ENCODE results near the gene SLC2A4. TPM values are rescaled to one million over a fixed set of nuclear protein-coding genes. Genes with fewer than 3 reads are reported as not detected.

Gene SLC2A4
- polyA plus RNA-seq, 4 donors: 0.31 to 5.0 (median 1.2) TPM

- DNase-seq (no peak), FAIRE-seq (no peak)
- Histone ChIP-seq H3K4me1 (ENCODE audit: control insufficient read depth in 3 of 3, insufficient read depth in 2 of 3, low read depth in 1 of 3, low read length in 2 of 3) (peaks cover 0 to 30% (median 10%) of the 10 kb centered on the region in 3 donors), H3K27me3 (ENCODE audit: control insufficient read depth in 3 of 3, insufficient read depth in 3 of 3, low read length in 3 of 3) (peaks cover 0 to 16% (median 7%) of the 10 kb centered on the region in 3 donors), H3K27ac (ENCODE audit: low read depth in 1 of 3, low read length in 2 of 3) (peak overlapping the region; percentile 24 to 87 (median 24)), H3K9me3 (ENCODE audit: control insufficient read depth in 2 of 2, insufficient read depth in 1 of 2, low read depth in 1 of 2, low read length in 1 of 2) (peaks cover 0 to 6% of the 10 kb centered on the region in 2 donors), H3K36me3 (ENCODE audit: control insufficient read depth in 3 of 3, insufficient read depth in 2 of 3, low read depth in 1 of 3, low read length in 3 of 3) (no peaks in the 10 kb centered on the region), H3K4me3 (ENCODE audit: low read depth in 1 of 3, low read length in 3 of 3) (peak overlapping the region in 1 of 3 donors; percentile 16)
- WGBS, 3 donors: 52 to 57% (median 53%) methylated on average over 41 to 42 of the region's 42 CpGs
Measured at GRCh38 chr17:7295230-7296180, 14.0 kb downstream of the SLC2A4 start.

- Histone ChIP-seq H3K9me3 (ENCODE audit: control insufficient read depth in 2 of 2, insufficient read depth in 1 of 2, low read depth in 1 of 2, low read length in 1 of 2) (peaks cover 0 to 6% of the 10 kb centered on the region in 2 donors), H3K27ac (ENCODE audit: low read depth in 1 of 3, low read length in 2 of 3) (peak overlapping the region in 1 of 3 donors; percentile 87), H3K4me1 (ENCODE audit: control insufficient read depth in 3 of 3, insufficient read depth in 2 of 3, low read depth in 1 of 3, low read length in 2 of 3) (peaks cover 0 to 30% (median 10%) of the 10 kb centered on the region in 3 donors), H3K36me3 (ENCODE audit: control insufficient read depth in 3 of 3, insufficient read depth in 2 of 3, low read depth in 1 of 3, low read length in 3 of 3) (no peaks in the 10 kb centered on the region), H3K27me3 (ENCODE audit: control insufficient read depth in 3 of 3, insufficient read depth in 3 of 3, low read length in 3 of 3) (peaks cover 0 to 16% (median 7%) of the 10 kb centered on the region in 3 donors), H3K4me3 (ENCODE audit: low read depth in 1 of 3, low read length in 3 of 3) (no peak overlapping the region)
- 5 to 7% (median 5%) methylated on average over 34 to 51 of the region's 51 CpGs for WGBS, 3 donors
- DNase-seq (peak; percentile 76 to 92), FAIRE-seq (no peak)
Measured at GRCh38 chr17:7296189-7296861, 14.8 kb downstream of the SLC2A4 start.

GRCh38 chr17:7304179-7304578 is 22.7 kb downstream of the SLC2A4 start:
- FAIRE-seq: no peak
- Histone ChIP-seq H3K27ac (ENCODE audit: low read depth in 1 of 3, low read length in 2 of 3) (no peak overlapping the region), H3K27me3 (ENCODE audit: control insufficient read depth in 3 of 3, insufficient read depth in 3 of 3, low read length in 3 of 3) (no peaks in the 10 kb centered on the region), H3K9me3 (ENCODE audit: control insufficient read depth in 2 of 2, insufficient read depth in 1 of 2, low read depth in 1 of 2, low read length in 1 of 2) (no peaks in the 10 kb centered on the region), H3K36me3 (ENCODE audit: control insufficient read depth in 3 of 3, insufficient read depth in 2 of 3, low read depth in 1 of 3, low read length in 3 of 3) (peaks cover 0 to 2% (median 0%) of the 10 kb centered on the region in 3 donors), H3K4me1 (ENCODE audit: control insufficient read depth in 3 of 3, insufficient read depth in 2 of 3, low read depth in 1 of 3, low read length in 2 of 3) (peaks cover 0 to 7% (median 0%) of the 10 kb centered on the region in 3 donors), H3K4me3 (ENCODE audit: low read depth in 1 of 3, low read length in 3 of 3) (no peak overlapping the region)
- 96 to 99% (median 96%) methylated on average over 7 of the region's 7 CpGs for WGBS, 3 donors
- no peak for DNase-seq

- peak; percentile 36 for FAIRE-seq
- 0% methylated on average over 54 to 64 of the region's 64 CpGs for WGBS, 3 donors
- Histone ChIP-seq H3K4me1 (ENCODE audit: control insufficient read depth in 3 of 3, insufficient read depth in 2 of 3, low read depth in 1 of 3, low read length in 2 of 3) (peaks cover 2 to 17% (median 6%) of the 10 kb centered on the region in 3 donors), H3K36me3 (ENCODE audit: control insufficient read depth in 3 of 3, insufficient read depth in 2 of 3, low read depth in 1 of 3, low read length in 3 of 3) (peaks cover 0 to 23% (median 16%) of the 10 kb centered on the region in 3 donors), H3K27ac (ENCODE audit: low read depth in 1 of 3, low read length in 2 of 3) (peak within 1 kb of the TSS; percentile 96 to 98 (median 96)), H3K27me3 (ENCODE audit: control insufficient read depth in 3 of 3, insufficient read depth in 3 of 3, low read length in 3 of 3) (no peaks in the 10 kb centered on the region), H3K9me3 (ENCODE audit: control insufficient read depth in 2 of 2, insufficient read depth in 1 of 2, low read depth in 1 of 2, low read length in 1 of 2) (no peaks in the 10 kb centered on the region), H3K4me3 (ENCODE audit: low read depth in 1 of 3, low read length in 3 of 3) (peak within 1 kb of the TSS; percentile 87 to 99 (median 95))
- DNase-seq: peak; percentile 100
Measured at GRCh38 chr17:7306911-7307685, 25.6 kb downstream of the SLC2A4 start, which contains the start of gene EIF5A. Gene EIF5A (plus strand): TSS chr17:7307628. CDS start chr17:7309636, 2,008 bp downstream.

GRCh38 chr17:7307686-7308624 is 26.4 kb downstream of the SLC2A4 start:
- DNase-seq (peak; percentile 40 to 64), FAIRE-seq (no peak)

GRCh38 chr17:7308625-7309433 is 27.3 kb downstream of the SLC2A4 start:
- FAIRE-seq (no peak), DNase-seq (peak; percentile 90 to 92)
- H3K4me1 ChIP-seq (ENCODE audit: control insufficient read depth in 3 of 3, insufficient read depth in 2 of 3, low read depth in 1 of 3, low read length in 2 of 3): peaks cover 2 to 18% (median 6%) of the 10 kb centered on the region in 3 donors
- no peaks in the 10 kb centered on the region for H3K9me3 ChIP-seq (ENCODE audit: control insufficient read depth in 2 of 2, insufficient read depth in 1 of 2, low read depth in 1 of 2, low read length in 1 of 2)
- peak overlapping the region; percentile 96 to 98 (median 96) for H3K27ac ChIP-seq (ENCODE audit: low read depth in 1 of 3, low read length in 2 of 3)
- no peaks in the 10 kb centered on the region for H3K27me3 ChIP-seq (ENCODE audit: control insufficient read depth in 3 of 3, insufficient read depth in 3 of 3, low read length in 3 of 3)
- 0 to 2% (median 0%) methylated on average over 13 to 14 of the region's 14 CpGs for WGBS, 3 donors
- peak overlapping the region; percentile 87 to 99 (median 95) for H3K4me3 ChIP-seq (ENCODE audit: low read depth in 1 of 3, low read length in 3 of 3)
- H3K36me3 ChIP-seq (ENCODE audit: control insufficient read depth in 3 of 3, insufficient read depth in 2 of 3, low read depth in 1 of 3, low read length in 3 of 3): peaks cover 5 to 40% (median 23%) of the 10 kb centered on the region in 3 donors

More at GRCh38 chr17:7307686-7308624, 26.4 kb downstream of the SLC2A4 start:
- Histone ChIP-seq H3K9me3 (ENCODE audit: control insufficient read depth in 2 of 2, insufficient read depth in 1 of 2, low read depth in 1 of 2, low read length in 1 of 2) (no peaks in the 10 kb centered on the region), H3K4me1 (ENCODE audit: control insufficient read depth in 3 of 3, insufficient read depth in 2 of 3, low read depth in 1 of 3, low read length in 2 of 3) (peaks cover 2 to 17% (median 6%) of the 10 kb centered on the region in 3 donors), H3K27ac (ENCODE audit: low read depth in 1 of 3, low read length in 2 of 3) (peak overlapping the region; percentile 96 to 98 (median 96)), H3K4me3 (ENCODE audit: low read depth in 1 of 3, low read length in 3 of 3) (peak overlapping the region; percentile 87 to 99 (median 95)), H3K36me3 (ENCODE audit: control insufficient read depth in 3 of 3, insufficient read depth in 2 of 3, low read depth in 1 of 3, low read length in 3 of 3) (peaks cover 0 to 32% (median 18%) of the 10 kb centered on the region in 3 donors), H3K27me3 (ENCODE audit: control insufficient read depth in 3 of 3, insufficient read depth in 3 of 3, low read length in 3 of 3) (no peaks in the 10 kb centered on the region)
- WGBS, 3 donors: 0 to 1% (median 0%) methylated on average over 36 to 104 of the region's 104 CpGs

Data from small intestine (tissue), 7 donors.